Naive thymus-derived CD8-positive, alpha-beta T cell (primary cell): Measurements from ENCODE around the gene CERS1. TPM values are rescaled to one million over a fixed set of nuclear protein-coding genes. Genes with fewer than 3 reads are reported as not detected.

ENCODE experiments used
- ATAC-seq, 2 donors: fragments of 150-1000 bp; cut with Tn5 transposase in 1 of 2; sonication (Bioruptor Pico), chemical (Tn5 transposase) in 1 of 2; 1 replicate in 1 of 2; 2 replicates in 1 of 2; pipeline ENCODE4 v1.10.0; 2021; ENCODE audit warnings: mild to moderate bottlenecking in 2 of 2, moderate library complexity in 2 of 2
- POLR2A ChIA-PET: fragments of 350-600 bp; sonication (Branson Sonifier 250); formaldehyde crosslinking; loops from one replicate; lab custom pipeline; 2021; ENCODE audit warnings: antibody characterized with exemption; lab: Charles Lee
- DNase-seq, 10 donors: peaks; one replicate each; pipeline versions ENCODE4 v3.0.0 to v3.0.0-alpha.2; 2020 to 2022
- H3K27ac Mint-ChIP-seq, 10 donors: one replicate each; pipeline ENCODE4 v1.8.0; 2020 to 2022; ENCODE audit warnings: mild to moderate bottlenecking in 10 of 10, mixed read lengths in 10 of 10, moderate library complexity in 4 of 10, inconsistent platforms in 1 of 10
- H3K27me3 Mint-ChIP-seq, 5 donors: one replicate each; pipeline ENCODE4 v1.8.0; 2021 to 2022; ENCODE audit warnings: mixed read lengths in 5 of 5
- H3K36me3 Mint-ChIP-seq, 3 donors: one replicate each; pipeline ENCODE4 v1.8.0; 2020 to 2022; ENCODE audit warnings: mixed read lengths in 3 of 3, mild to moderate bottlenecking in 2 of 3, inconsistent platforms in 1 of 3
- H3K4me1 Mint-ChIP-seq, 4 donors: one replicate each; pipeline ENCODE4 v1.8.0; 2021 to 2022; ENCODE audit warnings: mixed read lengths in 4 of 4
- H3K4me3 Mint-ChIP-seq, 10 donors: one replicate each; pipeline ENCODE4 v1.8.0; 2020 to 2022; ENCODE audit warnings: mild to moderate bottlenecking in 10 of 10, mixed read lengths in 10 of 10, moderate library complexity in 6 of 10, inconsistent platforms in 1 of 10
- H3K9me3 Mint-ChIP-seq, 9 donors: one replicate each; pipeline ENCODE4 v1.8.0; 2020 to 2022; ENCODE audit warnings: mixed read lengths in 9 of 9, mild to moderate bottlenecking in 3 of 9, inconsistent platforms in 1 of 9, moderate library complexity in 1 of 9
- polyA plus RNA-seq, 3 donors: library from polyadenylated mRNA; unstranded; fragments of 300-500 nt; fragmentation: Illumina TruSeq; gene quantifications; one replicate each; pipeline ENCODE4 v1.2.3, GENCODE V29; 2021
- total RNA-seq, 8 experiments: library from RNA in 2 of 8; stranded (reverse) in 2 of 8; gene quantifications; one replicate each; pipeline ENCODE4 v1.2.3 and lab custom pipeline; 2021 to 2026

Gene CERS1
- total and polyA plus RNA-seq, 5 experiments from 2014 or later, result not detected

DNA sequence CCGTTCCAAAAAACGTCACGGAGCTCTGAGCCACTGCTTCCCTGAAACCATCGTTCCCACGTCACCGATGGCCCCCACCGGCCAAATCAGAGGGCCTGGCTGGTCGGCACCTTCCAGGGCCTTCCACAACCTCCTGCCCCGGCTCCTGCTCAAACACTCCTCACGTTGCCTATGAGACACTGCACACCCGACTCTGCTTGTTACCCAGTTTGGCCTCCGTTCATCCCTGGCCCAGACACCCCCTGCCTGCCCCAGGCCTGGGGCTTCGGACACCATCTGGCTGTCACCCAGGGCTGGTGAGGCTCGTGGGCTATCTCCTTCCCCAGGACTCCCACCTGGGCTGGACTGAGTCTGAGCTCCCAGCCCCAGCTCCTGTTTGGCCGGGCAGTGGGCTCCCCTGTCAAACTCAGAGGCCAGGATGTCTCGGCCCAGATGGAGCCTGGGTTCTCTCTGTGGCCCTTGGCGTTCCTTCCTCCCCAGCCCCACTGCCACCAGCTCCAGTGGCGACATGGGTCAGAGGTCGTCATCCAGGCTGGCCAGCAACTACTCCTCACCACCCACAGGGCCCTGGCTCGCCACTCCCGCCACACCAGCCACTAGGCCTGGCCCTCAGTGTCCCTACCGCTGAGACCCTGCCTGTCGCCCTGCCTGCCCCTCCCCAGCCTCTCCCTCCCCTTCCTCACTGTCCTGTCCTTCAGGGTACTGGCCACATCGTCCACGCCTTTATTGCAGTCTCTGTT lies 17.7 kb downstream of the CERS1 start:
- ATAC-seq (no peak), DNase-seq (no peak)
- H3K36me3 Mint-ChIP-seq, result no peaks in the 10 kb centered on the region
- H3K4me1 Mint-ChIP-seq, result peaks cover 0 to 4% (median under 1%) of the 10 kb centered on the region in 4 donors
- no peaks in the 10 kb centered on the region for H3K9me3 Mint-ChIP-seq
- peaks cover 0 to 2% (median 0%) of the 10 kb centered on the region in 5 donors for H3K27me3 Mint-ChIP-seq
- peak overlapping the region in 2 of 10 donors; percentile 11 to 51 for H3K27ac Mint-ChIP-seq
- POLR2A ChIA-PET, result no interaction called here
- no peak overlapping the region for H3K4me3 Mint-ChIP-seq

DNA sequence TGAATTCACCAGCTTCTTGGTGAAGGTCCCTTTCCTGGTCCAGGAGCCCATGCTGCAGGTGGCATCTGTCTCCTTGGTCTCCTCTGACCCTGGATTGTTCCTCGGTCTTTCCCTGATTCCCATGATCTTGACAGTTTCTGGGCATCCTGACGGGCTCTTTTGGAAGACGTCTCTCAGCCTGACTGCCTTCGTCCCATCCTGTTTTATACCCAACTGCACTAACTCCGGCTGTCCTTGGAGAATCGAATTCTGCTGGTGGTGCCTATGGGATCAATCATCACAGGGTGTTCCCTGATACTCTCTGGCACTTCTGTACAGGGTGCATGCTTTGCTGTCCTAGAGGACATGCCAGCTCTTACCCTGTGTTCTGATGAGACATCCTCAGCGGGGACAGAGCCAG lies 19.1 kb downstream of the CERS1 start:
- ATAC-seq, result no peak
- no peak for DNase-seq
- no peaks in the 10 kb centered on the region for H3K36me3 Mint-ChIP-seq
- H3K27ac Mint-ChIP-seq, result peak overlapping the region in 2 of 10 donors; percentile 2 to 71
- H3K9me3 Mint-ChIP-seq, result peaks cover 0 to 2% (median 0%) of the 10 kb centered on the region in 9 donors
- no peak overlapping the region for H3K4me3 Mint-ChIP-seq
- POLR2A ChIA-PET, result interaction anchor here (0.6 kb wide), 1 partner anchor 662 kb away, joined by 5 read pairs; no protein-coding TSS in a partner anchor
- peaks cover 0 to 2% (median 0%) of the 10 kb centered on the region in 5 donors for H3K27me3 Mint-ChIP-seq
- H3K4me1 Mint-ChIP-seq, result peaks cover 3 to 11% (median 6%) of the 10 kb centered on the region in 4 donors

DNA sequence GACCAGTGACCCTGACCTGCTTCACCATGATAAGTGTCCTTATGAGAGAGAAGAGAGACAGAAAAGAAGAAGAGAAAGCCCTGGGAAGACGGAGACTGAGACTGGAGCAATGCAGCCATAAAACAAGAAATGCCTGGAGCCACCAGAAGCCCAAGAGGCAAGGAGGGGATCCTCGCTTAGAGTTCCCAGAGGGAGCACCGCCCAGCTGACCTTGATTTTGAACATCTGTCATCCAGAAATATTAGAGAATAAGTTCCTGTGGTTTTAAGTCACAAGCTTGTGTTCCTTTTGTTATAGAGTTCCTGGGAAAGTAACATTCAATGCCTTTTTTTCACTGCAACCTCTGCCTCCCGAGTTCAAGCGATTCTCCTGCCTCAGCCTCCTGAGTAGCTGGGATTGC lies 20.2 kb downstream of the CERS1 start:
- POLR2A ChIA-PET, result no interaction called here
- no peak for ATAC-seq
- peaks cover 12 to 16% (median 12%) of the 10 kb centered on the region in 4 donors for H3K4me1 Mint-ChIP-seq
- peaks cover 0 to 13% (median 3%) of the 10 kb centered on the region in 5 donors for H3K27me3 Mint-ChIP-seq
- DNase-seq, result no peak
- no peak overlapping the region for H3K4me3 Mint-ChIP-seq
- peak overlapping the region in 1 of 10 donors; percentile 60 for H3K27ac Mint-ChIP-seq
- H3K36me3 Mint-ChIP-seq, result no peaks in the 10 kb centered on the region
- peaks cover 0 to 2% (median 0%) of the 10 kb centered on the region in 9 donors for H3K9me3 Mint-ChIP-seq

DNA sequence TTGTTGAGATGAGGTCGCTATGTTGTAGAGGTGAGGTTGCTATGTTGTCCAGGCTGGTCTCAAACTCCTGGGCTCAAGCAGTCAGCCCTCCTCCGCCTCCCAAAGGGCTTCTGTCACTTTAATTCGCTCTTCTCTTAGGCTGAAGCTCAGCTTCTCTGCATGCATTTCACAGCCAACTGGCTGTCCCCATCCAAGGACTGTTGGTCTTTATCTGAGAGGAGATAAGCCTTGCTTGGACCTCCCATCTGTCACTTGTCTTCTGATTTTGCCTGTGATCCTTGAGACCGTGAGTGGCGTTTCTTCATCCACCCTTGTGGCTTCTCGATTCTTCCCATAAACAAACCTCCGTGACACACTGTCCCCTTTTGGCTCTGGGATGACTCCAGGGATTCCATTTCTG lies 24.4 kb downstream of the CERS1 start:
- no peak for DNase-seq
- H3K4me3 Mint-ChIP-seq, result peak overlapping the region in 4 of 10 donors; percentile 15 to 52 (median 38)
- peaks cover 0 to 10% (median 0%) of the 10 kb centered on the region in 3 donors for H3K36me3 Mint-ChIP-seq
- POLR2A ChIA-PET, result interaction anchor here (0.6 kb wide), 1 partner anchor 19 kb away, joined by 4 read pairs; no protein-coding TSS in a partner anchor
- peaks cover 0 to 2% (median 0%) of the 10 kb centered on the region in 9 donors for H3K9me3 Mint-ChIP-seq
- no peak for ATAC-seq
- H3K27ac Mint-ChIP-seq, result peak overlapping the region in 1 of 10 donors; percentile 9
- H3K4me1 Mint-ChIP-seq, result peaks cover 13 to 19% (median 14%) of the 10 kb centered on the region in 4 donors
- peaks cover 0 to 16% (median 3%) of the 10 kb centered on the region in 5 donors for H3K27me3 Mint-ChIP-seq

DNA sequence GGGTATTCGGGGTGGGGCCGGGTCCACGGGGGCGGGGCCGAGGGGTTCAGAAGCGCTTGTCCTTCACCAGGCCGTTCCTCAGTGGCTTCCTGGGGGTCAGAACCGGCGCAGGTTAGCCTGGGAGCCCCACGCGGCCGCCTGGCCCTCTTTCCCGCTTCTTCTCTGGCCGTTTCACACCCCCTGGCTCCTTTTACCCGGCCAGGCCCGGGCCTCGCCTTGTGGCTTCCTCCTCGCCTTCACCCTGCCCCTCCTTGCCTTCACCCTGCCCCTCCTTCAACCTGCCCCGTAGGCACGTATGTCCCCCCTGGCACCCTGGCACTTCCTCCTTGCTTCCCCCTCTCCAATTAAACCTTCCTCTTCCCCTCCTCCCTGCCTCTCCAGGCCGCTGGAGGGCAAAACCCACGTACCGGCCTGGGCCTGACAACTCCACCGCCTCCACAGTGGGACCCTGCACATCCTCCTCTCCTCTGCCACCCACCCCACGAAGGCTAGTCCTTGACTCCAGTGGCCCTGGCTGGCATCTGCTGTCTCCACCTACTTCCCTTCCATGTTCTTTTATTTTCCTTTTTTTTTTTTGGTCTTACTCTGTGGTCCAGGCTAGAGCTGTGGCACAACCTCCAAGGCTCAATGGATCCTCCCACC lies 25.3 kb downstream of the CERS1 start:
- Mint-ChIP-seq H3K4me1 (peaks cover 13 to 19% (median 14%) of the 10 kb centered on the region in 4 donors), H3K4me3 (peak overlapping the region in 9 of 10 donors; percentile 6 to 68 (median 47)), H3K36me3 (peaks cover 0 to 18% (median 0%) of the 10 kb centered on the region in 3 donors), H3K27me3 (peaks cover 0 to 16% (median 3%) of the 10 kb centered on the region in 5 donors), H3K27ac (peak overlapping the region in 3 of 10 donors; percentile 56 to 83 (median 78)), H3K9me3 (peaks cover 0 to 2% (median 0%) of the 10 kb centered on the region in 9 donors)
- POLR2A ChIA-PET, result interaction anchor here (0.6 kb wide), 1 partner anchor 20 kb away, joined by 4 read pairs; no protein-coding TSS in a partner anchor
- ATAC-seq (no peak), DNase-seq (no peak)

DNA sequence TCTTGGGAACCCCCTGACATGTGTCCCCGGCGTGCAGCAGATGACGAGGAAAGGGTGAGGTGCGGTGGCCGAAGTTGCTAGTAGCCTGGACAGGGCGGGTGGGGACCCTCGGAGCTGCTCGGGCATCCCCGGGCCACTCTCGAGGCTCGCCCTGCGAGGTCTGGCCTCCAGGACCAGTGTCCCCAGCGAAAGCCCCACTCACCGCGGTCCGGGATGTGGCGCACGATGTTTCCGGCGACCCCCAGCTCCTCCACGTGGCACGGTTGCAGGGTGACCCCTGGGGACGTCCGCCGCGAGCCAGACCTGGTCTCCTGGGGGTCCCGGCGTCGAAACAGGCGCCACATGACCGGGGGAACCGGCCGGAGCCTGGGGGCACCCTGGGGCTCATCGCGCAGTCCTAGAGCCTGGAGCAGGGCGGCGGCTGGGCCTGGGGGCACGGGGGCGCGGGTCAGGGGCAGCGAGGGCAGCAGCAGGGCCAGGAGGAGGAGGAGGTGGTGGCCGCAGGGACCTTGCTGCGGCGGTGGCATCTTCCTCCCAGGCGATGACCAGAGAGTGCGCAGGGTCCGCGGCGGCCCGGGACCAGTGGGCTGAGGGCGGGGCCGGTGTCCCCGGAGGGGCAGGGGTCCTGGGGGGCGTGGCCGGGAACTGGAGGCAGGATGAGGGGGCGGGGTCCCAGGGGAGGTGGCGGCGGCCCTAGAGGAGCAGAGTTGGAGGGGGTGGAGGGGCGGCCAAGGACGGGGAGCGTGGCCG lies 26.0 kb downstream of the CERS1 start:
- POLR2A ChIA-PET, result no interaction called here

DNA sequence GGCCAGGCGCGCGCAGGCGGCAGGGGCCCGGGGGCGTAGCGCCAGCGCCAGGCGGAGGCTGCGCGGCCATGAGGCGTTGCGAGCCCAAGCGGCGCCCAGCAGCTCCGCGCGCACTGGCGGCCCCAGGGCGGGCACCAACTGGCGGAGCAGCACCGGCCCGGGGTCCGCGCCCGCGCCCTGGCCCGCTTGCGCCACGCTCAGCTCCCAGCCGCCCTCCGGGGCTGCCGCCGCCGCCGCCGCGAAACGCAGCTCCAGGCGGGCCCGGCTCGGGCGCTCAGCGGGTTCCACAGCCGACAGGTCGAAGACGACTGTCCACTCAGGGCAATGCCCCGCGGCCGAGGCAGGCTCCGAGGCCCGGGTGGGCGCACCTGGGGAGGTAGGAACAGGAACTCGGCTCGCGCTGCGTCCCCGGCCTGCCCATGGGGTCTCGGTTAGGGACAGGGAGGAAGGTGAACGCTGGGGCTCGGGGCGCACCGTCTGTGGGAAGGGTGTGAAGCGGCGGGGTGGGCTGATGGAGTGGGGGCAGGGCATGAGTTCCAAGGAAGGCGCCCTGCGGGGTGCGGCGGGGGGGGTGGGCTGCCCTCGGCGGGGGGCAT lies 26.8 kb downstream of the CERS1 start:
- DNase-seq, result no peak

More for the DNA sequence above, 26.0 kb downstream of the CERS1 start:
- Mint-ChIP-seq H3K36me3 (peaks cover 0 to 25% (median 0%) of the 10 kb centered on the region in 3 donors), H3K4me1 (peaks cover 13 to 19% (median 14%) of the 10 kb centered on the region in 4 donors), H3K9me3 (peaks cover 0 to 2% (median 0%) of the 10 kb centered on the region in 9 donors), H3K4me3 (peak overlapping the region in 1 of 10 donors; percentile 66), H3K27ac (no peak overlapping the region), H3K27me3 (peaks cover 0 to 16% (median 3%) of the 10 kb centered on the region in 5 donors)
- ATAC-seq (peak in 1 of 2 donors; percentile 8), DNase-seq (no peak)

DNA sequence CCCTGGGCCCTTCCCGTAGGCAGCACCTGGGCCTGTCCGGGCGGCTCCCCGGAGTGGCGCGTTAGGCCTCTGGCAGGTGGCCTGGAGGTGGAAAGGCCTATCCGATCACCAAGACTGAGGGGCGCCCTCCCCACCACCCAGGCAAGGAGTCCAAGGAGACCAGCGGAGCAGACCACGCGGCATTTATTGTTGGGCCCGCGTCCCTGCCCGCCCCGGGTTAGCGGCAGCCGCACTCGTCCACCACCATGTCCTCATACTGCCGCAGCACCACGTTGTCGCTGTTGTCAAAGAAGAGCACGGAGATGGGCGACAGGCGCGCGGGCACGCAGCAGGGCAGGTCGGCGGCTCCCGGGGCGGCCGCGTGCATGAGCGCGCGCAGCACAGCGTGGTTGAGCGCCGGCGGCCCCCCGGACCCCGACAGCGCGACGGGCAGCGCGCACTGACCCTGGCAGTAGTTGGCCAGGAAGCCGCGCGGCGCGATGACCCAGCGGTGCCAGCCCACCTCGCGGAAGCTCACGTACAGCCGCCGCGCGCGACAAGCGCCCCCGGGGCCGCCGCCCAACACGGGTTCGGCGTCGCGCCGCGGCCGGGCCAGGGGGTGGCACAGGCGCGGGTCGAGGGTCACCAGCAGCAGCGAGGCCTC lies 27.5 kb downstream of the CERS1 start:
- Mint-ChIP-seq H3K9me3 (peaks cover 0 to 2% (median 0%) of the 10 kb centered on the region in 9 donors), H3K4me3 (peak overlapping the region in 2 of 10 donors; percentile 25 to 48), H3K27ac (peak overlapping the region in 1 of 10 donors; percentile 49), H3K27me3 (peaks cover 0 to 16% (median 3%) of the 10 kb centered on the region in 5 donors), H3K4me1 (peaks cover 12 to 19% (median 14%) of the 10 kb centered on the region in 4 donors), H3K36me3 (peaks cover 0 to 39% (median 1%) of the 10 kb centered on the region in 3 donors)
- DNase-seq (no peak), ATAC-seq (no peak)
- POLR2A ChIA-PET, result no interaction called here

More for the DNA sequence above, 26.8 kb downstream of the CERS1 start:
- Mint-ChIP-seq H3K9me3 (peaks cover 0 to 2% (median 0%) of the 10 kb centered on the region in 9 donors), H3K27ac (no peak overlapping the region), H3K4me3 (peak overlapping the region in 1 of 10 donors; percentile 13), H3K36me3 (peaks cover 0 to 33% (median 1%) of the 10 kb centered on the region in 3 donors), H3K27me3 (peaks cover 0 to 16% (median 3%) of the 10 kb centered on the region in 5 donors), H3K4me1 (peaks cover 12 to 19% (median 14%) of the 10 kb centered on the region in 4 donors)
- peak in 1 of 2 donors; percentile 8 for ATAC-seq
- POLR2A ChIA-PET, result no interaction called here

DNA sequence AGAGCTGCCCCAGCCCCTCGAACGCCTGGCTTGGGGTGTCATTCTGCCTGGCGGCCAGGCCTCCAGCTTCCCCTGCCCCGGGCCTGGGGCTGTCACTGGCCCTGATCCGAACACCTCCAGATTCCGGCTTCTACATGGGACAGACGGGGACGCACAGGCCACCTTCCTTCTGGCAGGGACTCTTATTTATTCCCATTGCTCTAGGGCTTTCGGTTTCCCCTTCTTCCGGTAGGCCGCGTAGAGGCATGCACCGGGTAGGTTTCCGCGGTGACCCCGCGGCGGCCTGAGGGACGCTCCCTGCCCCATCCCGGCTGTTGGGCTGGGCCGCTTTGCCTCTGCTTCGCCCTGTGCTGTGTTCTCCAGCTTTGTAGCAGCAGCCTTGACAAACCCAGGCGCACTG lies 28.2 kb downstream of the CERS1 start:
- Mint-ChIP-seq H3K9me3 (no peaks in the 10 kb centered on the region), H3K4me1 (peaks cover 9 to 15% (median 14%) of the 10 kb centered on the region in 4 donors), H3K4me3 (peak overlapping the region in 1 of 10 donors; percentile 54), H3K36me3 (peaks cover 0 to 45% (median 1%) of the 10 kb centered on the region in 3 donors), H3K27ac (peak overlapping the region in 1 of 10 donors; percentile 86), H3K27me3 (peaks cover 0 to 16% (median 3%) of the 10 kb centered on the region in 5 donors)
- POLR2A ChIA-PET, result interaction anchor here (0.6 kb wide), 1 partner anchor 227 kb away, joined by 3 read pairs; no protein-coding TSS in a partner anchor
- no peak for DNase-seq
- ATAC-seq, result no peak

DNA sequence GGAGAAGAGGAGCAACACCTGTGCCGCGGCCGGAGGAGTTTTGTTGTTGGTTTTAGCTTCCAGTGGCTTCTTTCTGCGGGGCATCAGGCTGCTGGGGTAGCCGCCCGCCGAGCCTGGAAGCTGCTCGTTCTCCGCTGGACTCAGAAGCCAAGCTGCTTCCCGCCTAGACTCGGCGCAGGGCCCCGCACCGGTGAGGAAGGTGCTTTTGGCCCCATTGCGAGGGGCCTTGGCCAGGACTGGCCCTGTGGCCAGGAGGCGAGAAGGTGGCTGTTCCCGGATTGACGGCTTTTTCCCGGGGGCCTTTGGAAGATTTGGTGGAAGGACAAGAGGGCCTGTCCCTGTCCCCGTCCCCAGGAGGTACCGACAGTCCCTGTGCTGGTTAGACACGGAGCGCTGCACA lies 28.8 kb downstream of the CERS1 start:
- Mint-ChIP-seq H3K27ac (peak overlapping the region in 2 of 10 donors; percentile 13 to 18), H3K4me1 (peaks cover 9 to 15% (median 12%) of the 10 kb centered on the region in 4 donors), H3K4me3 (no peak overlapping the region), H3K9me3 (no peaks in the 10 kb centered on the region), H3K36me3 (peaks cover 0 to 51% (median 1%) of the 10 kb centered on the region in 3 donors), H3K27me3 (peaks cover 0 to 16% (median 3%) of the 10 kb centered on the region in 5 donors)
- POLR2A ChIA-PET, result interaction anchor here (0.6 kb wide), 2 partner anchors 21 to 226 kb away, joined by 3 read pairs; no protein-coding TSS in a partner anchor
- ATAC-seq (no peak), DNase-seq (no peak)

DNA sequence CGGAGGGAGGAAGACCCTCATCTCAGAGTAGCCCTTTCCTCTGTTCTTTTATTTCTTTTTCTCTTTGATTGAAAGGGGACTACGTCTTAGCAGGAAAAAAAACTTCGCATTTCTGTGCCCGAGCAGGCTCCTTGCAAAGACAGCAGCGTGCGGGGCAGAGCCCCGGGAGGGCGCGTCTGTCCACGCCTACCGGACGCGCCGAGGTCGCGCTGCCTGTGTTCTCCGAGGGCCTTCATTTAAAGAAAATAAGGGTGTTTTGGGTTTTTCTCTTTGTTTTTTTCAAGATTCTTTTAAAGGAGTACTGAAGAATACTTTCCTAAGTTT lies 29.2 kb downstream of the CERS1 start:
- H3K4me1 Mint-ChIP-seq, result peaks cover 7 to 11% (median 9%) of the 10 kb centered on the region in 4 donors
- POLR2A ChIA-PET, result interaction anchor here (0.6 kb wide), 3 partner anchors 22 to 455 kb away, joined by 3 to 7 read pairs (median 3); no protein-coding TSS in a partner anchor
- DNase-seq, result no peak
- H3K4me3 Mint-ChIP-seq, result no peak overlapping the region
- H3K27me3 Mint-ChIP-seq, result peaks cover 0 to 13% (median 3%) of the 10 kb centered on the region in 5 donors
- H3K27ac Mint-ChIP-seq, result peak overlapping the region in 1 of 10 donors; percentile 13
- ATAC-seq, result no peak
- peaks cover 0 to 55% (median 1%) of the 10 kb centered on the region in 3 donors for H3K36me3 Mint-ChIP-seq
- H3K9me3 Mint-ChIP-seq, result no peaks in the 10 kb centered on the region
